Measurements from ENCODE around the gene SLC39A6. TPM values are rescaled to one million over a fixed set of nuclear protein-coding genes. Genes with fewer than 3 reads are reported as not detected.

The SLC39A6 gene
- polyA plus RNA-seq, 1 donor from 2014 or later: 298 TPM

GRCh38 chr18:36157441-36157840, 28.3 kb upstream of the SLC39A6 start:
- H3K27ac ChIP-seq (ENCODE audit: low read length): no peak overlapping the region
- H3K36me3 ChIP-seq (ENCODE audit: insufficient read depth, low read length): peaks cover 3% of the 10 kb centered on the region
- no peak overlapping the region for H3K4me3 ChIP-seq (ENCODE audit: low read length)
- H3K9me2 ChIP-seq (ENCODE audit: insufficient read depth, low read length): no peaks in the 10 kb centered on the region
- no peaks in the 10 kb centered on the region for H3K27me3 ChIP-seq (ENCODE audit: insufficient read depth, low read depth, low read length)
- TF ChIP-seq EZH2 (IDR thresholded peaks at IDR 0.05; ENCODE audit: borderline replicate concordance, insufficient read depth, low read length, poor library complexity, severe bottlenecking) (no peak), REST (IDR thresholded peaks at IDR 0.05; ENCODE audit: borderline replicate concordance) (no peak), SMC3 (conservative IDR thresholded peaks at IDR 0.05; ENCODE audit: poor library complexity) (no peak), EP300 (conservative IDR thresholded peaks at IDR 0.05; ENCODE audit: poor library complexity, severe bottlenecking) (no peak), CTCF (IDR thresholded peaks at IDR 0.05; ENCODE audit: poor library complexity, severe bottlenecking) (no peak)
- H3K9ac ChIP-seq (ENCODE audit: low read length): no peak overlapping the region
- no peaks in the 10 kb centered on the region for H3F3A ChIP-seq (ENCODE audit: insufficient read depth, low read length, poor library complexity, severe bottlenecking)
- no peak overlapping the region for H3K4me2 ChIP-seq (ENCODE audit: low read length)
- H3K79me2 ChIP-seq (replicated peaks; ENCODE audit: insufficient read depth, low read length): no peaks in the 10 kb centered on the region
- H4K20me1 ChIP-seq (ENCODE audit: insufficient read depth): no peaks in the 10 kb centered on the region
- no peaks in the 10 kb centered on the region for H3K9me3 ChIP-seq (ENCODE audit: low read length)
- H2AFZ ChIP-seq (ENCODE audit: low read depth, low read length): no peak overlapping the region

- Histone ChIP-seq H3F3A (ENCODE audit: insufficient read depth, low read length, poor library complexity, severe bottlenecking) (no peaks in the 10 kb centered on the region), H3K4me2 (ENCODE audit: low read length) (no peak overlapping the region)
These were observed 27.0 kb upstream of the SLC39A6 start for GRCh38 chr18:36155851-36156757.

More at GRCh38 chr18:36155851-36156757, 27.0 kb upstream of the SLC39A6 start:
- no peaks in the 10 kb centered on the region for H3K9me2 ChIP-seq (ENCODE audit: insufficient read depth, low read length)
- H3K27me3 ChIP-seq (ENCODE audit: insufficient read depth, low read depth, low read length): no peaks in the 10 kb centered on the region
- H2AFZ ChIP-seq (ENCODE audit: low read depth, low read length): no peak overlapping the region
- H3K27ac ChIP-seq (ENCODE audit: low read length): no peak overlapping the region
- no peaks in the 10 kb centered on the region for H3K79me2 ChIP-seq (replicated peaks; ENCODE audit: insufficient read depth, low read length)
- no peaks in the 10 kb centered on the region for H3K9me3 ChIP-seq (ENCODE audit: low read length)
- peaks cover 3% of the 10 kb centered on the region for H3K36me3 ChIP-seq (ENCODE audit: insufficient read depth, low read length)
- no peak overlapping the region for H3K4me3 ChIP-seq (ENCODE audit: low read length)
- H3K9ac ChIP-seq (ENCODE audit: low read length): no peak overlapping the region
- no peaks in the 10 kb centered on the region for H4K20me1 ChIP-seq (ENCODE audit: insufficient read depth)
- TF ChIP-seq CTCF (IDR thresholded peaks at IDR 0.05; ENCODE audit: poor library complexity, severe bottlenecking) (no peak), POLR2AphosphoS5 (IDR thresholded peaks at IDR 0.05) (no peak), EP300 (conservative IDR thresholded peaks at IDR 0.05; ENCODE audit: poor library complexity, severe bottlenecking) (no peak)
